Measurements from ENCODE around the gene KDM5B.

KDM5B gene

GRCh38 chr1:202694314-202694713 is 113.9 kb downstream of the KDM5B start:
- no peak overlapping the region for H3K27ac ChIP-seq
- TF ChIP-seq, protein P1, sequence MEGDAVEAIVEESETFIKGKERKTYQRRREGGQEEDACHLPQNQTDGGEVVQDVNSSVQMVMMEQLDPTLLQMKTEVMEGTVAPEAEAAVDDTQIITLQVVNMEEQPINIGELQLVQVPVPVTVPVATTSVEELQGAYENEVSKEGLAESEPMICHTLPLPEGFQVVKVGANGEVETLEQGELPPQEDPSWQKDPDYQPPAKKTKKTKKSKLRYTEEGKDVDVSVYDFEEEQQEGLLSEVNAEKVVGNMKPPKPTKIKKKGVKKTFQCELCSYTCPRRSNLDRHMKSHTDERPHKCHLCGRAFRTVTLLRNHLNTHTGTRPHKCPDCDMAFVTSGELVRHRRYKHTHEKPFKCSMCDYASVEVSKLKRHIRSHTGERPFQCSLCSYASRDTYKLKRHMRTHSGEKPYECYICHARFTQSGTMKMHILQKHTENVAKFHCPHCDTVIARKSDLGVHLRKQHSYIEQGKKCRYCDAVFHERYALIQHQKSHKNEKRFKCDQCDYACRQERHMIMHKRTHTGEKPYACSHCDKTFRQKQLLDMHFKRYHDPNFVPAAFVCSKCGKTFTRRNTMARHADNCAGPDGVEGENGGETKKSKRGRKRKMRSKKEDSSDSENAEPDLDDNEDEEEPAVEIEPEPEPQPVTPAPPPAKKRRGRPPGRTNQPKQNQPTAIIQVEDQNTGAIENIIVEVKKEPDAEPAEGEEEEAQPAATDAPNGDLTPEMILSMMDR (conservative IDR thresholded peaks at IDR 0.05) = no peak

DNA sequence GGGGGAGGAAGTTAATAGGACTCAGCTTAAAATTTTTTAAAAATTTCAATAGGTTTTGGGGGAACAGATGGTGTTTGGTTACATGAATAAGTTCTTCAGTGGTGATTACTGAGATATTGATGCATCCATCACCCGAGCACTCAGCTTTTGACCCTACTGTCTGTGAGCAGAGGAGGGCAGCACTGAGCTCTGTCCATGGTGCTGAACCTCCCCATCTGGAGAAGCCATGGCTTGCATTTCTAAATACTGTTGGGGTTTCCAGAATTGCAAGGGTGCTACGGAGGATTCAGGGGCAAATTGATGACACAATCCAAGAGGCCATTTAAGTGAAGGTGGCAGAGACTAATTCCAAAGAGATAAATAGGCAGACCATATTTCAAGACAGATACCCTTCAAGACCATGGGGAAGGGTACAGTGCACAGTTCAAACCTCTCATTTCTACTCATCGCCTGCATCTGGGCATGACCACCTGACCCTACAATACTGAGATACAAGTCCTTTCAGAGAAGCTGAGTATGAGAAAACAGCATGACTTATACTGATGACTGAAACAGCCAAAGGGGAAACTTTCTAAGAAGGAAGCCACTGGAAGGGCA is 115.2 kb downstream of the KDM5B start:
- H3K27ac ChIP-seq = no peak overlapping the region
- TF ChIP-seq, protein P1 (conservative IDR thresholded peaks at IDR 0.05) = 0 out of 2 replicates have a peak, but pooled peaks have one; percentile 6

GRCh38 chr1:202691816-202692215 is 116.4 kb downstream of the KDM5B start:
- no peak overlapping the region for H3K27ac ChIP-seq
- TF ChIP-seq, protein P1 (conservative IDR thresholded peaks at IDR 0.05) = no peak

DNA sequence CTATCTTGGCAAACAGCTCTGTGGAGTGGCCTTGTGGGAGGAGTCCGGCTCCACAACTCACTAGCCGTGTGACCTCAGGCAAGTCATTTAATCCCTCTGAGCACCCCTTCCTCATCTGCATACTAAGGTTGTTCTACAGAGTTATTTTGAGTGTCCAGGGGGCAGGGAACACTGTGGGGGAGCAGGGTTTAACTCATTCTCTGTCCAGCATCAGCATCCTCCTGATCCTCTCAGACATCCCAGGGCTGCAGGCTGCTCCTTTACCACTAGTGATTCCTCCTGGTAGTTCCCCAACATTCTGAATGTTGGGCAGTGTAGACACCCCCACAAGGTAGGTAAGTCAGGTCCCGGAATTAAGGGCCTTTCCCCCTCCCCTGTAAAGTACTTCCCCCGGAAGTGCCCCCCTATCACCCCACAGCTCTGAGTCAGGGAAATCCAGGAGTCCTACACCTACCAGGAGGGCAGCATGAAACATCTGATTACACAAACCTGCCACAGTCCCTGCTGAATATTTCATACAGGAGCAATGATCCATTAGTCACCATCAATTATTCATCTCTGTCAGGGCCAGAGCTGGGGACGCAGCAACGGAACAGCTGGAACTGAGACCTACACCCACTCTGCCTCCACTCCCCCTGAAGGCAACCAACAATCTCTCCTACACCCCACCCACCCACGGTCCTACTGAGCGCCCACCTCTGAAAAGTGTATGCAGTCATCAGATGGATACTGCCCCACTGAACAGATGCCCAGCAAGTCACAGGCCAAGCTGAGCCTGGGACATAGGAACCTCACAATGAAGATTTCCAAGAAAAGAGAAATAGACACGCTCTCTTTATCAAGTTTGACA is 118.5 kb downstream of the KDM5B start:
- TF ChIP-seq, protein P1 (conservative IDR thresholded peaks at IDR 0.05) = no peak

DNA sequence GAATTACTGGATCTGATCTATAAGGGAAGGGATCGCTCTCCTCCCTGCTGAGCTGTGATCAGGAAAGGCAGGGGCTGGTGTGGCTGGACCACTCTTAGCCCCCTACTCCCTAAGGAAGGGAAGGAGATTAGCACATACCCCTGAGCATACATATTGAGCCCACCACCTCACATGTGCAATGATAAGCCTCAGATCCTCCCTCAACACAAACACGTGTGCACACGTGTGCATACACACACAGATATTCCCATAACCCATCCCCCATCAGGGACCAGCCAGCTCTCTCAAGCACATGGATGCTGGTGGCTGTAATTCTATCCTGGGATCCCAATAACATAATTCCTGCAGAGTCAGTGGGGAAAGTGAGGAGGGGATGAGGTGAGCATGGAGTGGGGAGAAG is 119.1 kb downstream of the KDM5B start:
- TF ChIP-seq, protein P1 (conservative IDR thresholded peaks at IDR 0.05) = no peak
- no peak overlapping the region for H3K27ac ChIP-seq

More for the DNA sequence above, 118.5 kb downstream of the KDM5B start:
- no peak overlapping the region for H3K27ac ChIP-seq

DNA sequence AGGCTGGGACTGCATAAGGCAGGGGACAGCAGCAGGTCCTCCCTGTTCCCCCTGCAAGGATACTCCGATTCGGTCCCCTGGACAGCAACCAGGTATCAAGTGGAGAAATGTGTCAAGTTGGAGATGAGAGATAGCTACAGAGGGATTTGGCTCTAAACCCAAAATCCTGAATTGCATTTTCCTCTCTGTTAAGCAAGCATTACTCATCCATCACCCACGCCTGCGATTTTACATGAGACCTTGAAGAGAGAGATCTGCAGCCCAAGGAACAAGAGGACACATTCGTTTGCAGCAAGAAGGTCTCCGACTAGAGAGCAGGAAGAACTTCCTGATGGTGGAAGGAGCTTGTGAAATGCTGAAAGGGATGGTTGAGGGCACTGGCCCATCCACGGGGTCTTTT is 119.8 kb downstream of the KDM5B start:
- H3K27ac ChIP-seq = no peak overlapping the region
- TF ChIP-seq, protein P1 (conservative IDR thresholded peaks at IDR 0.05) = no peak

DNA sequence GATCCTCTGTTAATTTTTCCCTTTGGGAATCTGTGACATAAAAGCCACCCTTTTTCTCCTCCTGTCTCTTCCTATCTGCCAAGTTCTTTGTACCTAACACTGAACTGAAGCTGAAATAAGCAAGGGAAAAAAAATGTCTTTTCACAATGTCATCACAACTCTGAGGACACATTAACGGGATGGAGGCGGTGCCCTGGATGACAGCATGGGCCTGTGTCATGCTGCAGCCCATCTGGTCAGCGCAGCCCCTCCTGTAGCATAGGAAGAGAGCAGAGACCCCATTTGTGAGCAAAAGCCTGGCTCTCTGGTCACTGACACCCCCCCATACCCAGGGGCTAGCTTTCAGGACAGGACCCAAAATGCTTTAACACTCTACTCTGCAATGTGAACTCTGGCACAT is 120.4 kb downstream of the KDM5B start:
- no peak overlapping the region for H3K27ac ChIP-seq
- TF ChIP-seq, protein P1 (conservative IDR thresholded peaks at IDR 0.05) = no peak

All from VCaP (cell line).